NT2/D1 (cell line): ENCODE data around the gene RPUSD1.

Source experiments
- SUZ12 ChIP-seq: IDR thresholded peaks from 2 replicates; pipeline ENCODE4 v1.6.1; 2011; ENCODE audit not compliant: insufficient read length, insufficient read depth; ENCODE audit errors: extremely low read depth
- YY1 ChIP-seq: IDR thresholded peaks from 2 replicates; pipeline ENCODE4 v1.6.1; 2011; ENCODE audit not compliant: insufficient read length, insufficient read depth
- ZNF274 ChIP-seq: IDR thresholded peaks from 2 replicates; pipeline ENCODE4 v1.6.1; 2011; ENCODE audit warnings: mild to moderate bottlenecking, low read depth, low read length

DNA sequence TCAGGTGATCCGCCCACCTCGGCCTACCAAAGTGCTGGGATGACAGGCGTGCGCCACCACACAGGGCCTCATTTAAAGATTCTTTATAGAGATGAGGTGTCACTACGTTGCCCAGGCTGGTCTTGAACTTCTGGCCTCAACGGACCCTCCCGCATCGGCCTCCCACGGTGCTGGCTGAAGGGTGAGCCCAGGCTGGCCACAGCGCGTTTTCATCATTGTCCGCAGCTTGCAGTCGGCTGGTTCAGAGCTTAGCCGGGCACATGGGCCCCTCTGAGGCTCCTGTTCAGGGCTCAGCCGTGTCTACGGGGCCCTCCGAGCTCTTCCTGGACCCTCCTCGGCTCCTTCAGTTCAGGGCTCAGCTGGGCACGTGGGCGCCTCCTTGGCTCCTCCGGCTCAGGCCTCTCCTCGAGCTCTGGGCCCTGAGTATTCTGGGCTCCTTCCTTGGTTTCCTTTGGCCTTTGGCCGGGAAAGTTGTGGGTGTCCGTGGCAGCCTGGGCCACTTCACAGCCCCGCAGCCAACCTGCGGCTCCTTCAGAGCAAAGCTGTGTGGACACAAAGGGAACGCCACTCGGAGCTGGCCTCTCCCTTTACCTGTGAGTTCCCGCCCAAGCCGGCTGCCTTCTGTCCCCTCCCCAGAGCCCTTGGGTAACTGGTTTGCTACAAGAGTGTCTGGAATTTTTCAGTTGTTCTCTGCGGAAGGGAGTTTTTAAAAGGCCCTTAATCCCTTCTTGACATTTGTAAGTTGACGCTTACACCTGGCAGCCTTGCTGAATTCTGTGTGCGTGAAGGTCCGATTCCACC lies 28.9 kb downstream of the RPUSD1 start:
- TF ChIP-seq YY1 = no peak
- no peak for TF ChIP-seq SUZ12
- no peak for TF ChIP-seq ZNF274
